GM20000 (cell line): Measurements from ENCODE around the gene VGLL1.

Source experiments
- DNase-seq: peaks from one replicate; pipeline ENCODE4 v3.0.0; 2012; ENCODE audit warnings: low spot score
- TF ChIP-seq, protein P1 (sequence below): IDR thresholded peaks from 2 replicates; pipeline ENCODE4 v1.5.1; 2012; ENCODE audit warnings: mild to moderate bottlenecking, control low read depth; ENCODE audit errors: extremely low read depth, missing control alignments

The VGLL1 gene

DNA sequence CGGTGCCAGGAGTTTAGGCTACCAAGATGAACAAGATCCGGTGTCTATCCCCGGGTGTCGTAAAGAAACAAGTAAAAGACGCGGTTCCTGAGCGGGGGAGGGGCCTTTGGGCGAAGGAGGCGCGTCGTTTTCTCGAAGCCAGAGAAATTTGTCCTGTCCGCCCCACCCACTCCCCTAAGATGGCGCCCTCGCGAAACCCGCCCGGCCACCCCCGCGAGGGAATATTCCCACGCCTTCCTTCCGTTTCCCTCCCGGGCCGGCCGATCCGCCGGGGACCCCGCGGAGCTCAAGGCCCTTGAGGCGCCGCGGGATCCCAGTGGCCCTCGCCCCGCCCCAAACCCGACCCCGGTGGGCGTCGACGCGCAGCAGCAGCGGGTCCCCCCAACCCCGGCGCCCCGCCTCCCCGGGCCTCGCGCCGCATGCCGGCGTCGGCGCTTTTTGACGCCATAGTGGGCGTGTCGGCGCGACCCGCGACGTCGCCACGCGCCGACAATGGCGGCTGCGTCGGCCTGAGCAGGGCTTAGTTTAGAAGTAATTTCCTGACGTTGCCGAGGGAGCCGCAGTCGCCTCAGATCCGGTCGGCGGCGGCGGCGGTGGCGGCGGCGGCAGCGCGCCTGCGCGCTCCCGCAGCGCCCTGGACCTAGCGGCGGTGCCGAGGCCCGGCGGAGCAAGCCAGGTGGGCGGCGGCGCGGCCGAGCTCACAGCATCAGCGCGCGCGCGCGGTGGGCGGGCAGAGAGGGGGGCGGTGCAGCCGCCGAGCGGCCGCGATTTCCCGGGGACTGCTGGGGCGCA lies 35.1 kb upstream of the VGLL1 start:
- DNase-seq, result peak; percentile 84
- TF ChIP-seq, protein P1, sequence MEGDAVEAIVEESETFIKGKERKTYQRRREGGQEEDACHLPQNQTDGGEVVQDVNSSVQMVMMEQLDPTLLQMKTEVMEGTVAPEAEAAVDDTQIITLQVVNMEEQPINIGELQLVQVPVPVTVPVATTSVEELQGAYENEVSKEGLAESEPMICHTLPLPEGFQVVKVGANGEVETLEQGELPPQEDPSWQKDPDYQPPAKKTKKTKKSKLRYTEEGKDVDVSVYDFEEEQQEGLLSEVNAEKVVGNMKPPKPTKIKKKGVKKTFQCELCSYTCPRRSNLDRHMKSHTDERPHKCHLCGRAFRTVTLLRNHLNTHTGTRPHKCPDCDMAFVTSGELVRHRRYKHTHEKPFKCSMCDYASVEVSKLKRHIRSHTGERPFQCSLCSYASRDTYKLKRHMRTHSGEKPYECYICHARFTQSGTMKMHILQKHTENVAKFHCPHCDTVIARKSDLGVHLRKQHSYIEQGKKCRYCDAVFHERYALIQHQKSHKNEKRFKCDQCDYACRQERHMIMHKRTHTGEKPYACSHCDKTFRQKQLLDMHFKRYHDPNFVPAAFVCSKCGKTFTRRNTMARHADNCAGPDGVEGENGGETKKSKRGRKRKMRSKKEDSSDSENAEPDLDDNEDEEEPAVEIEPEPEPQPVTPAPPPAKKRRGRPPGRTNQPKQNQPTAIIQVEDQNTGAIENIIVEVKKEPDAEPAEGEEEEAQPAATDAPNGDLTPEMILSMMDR, result no peak

DNA sequence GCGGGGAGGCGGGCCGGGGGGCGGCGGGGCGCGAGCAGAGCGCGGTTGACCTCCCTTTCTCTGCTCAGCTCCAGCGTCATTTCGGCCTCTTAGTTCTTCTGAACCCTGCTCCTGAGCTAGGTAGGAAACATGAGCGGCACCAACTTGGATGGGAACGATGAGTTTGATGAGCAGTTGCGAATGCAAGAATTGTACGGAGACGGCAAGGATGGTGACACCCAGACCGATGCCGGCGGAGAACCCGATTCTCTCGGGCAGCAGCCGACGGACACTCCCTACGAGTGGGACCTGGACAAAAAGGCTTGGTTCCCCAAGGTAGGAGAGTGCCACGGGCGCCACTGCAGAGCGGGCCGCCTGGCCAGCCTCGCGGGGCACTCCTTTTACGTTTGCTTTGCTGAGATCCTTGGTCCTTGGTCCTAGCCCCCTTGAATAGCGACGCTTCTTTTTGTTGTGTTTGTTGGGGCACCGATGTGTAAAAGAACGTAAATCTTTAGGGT lies 34.4 kb upstream of the VGLL1 start, which contains the start of gene HTATSF1:
TSS of gene HTATSF1 (plus strand) at position 37 of the 497 bp plus-strand sequence. CDS start at position 130, 93 bp downstream.
- TF ChIP-seq, protein P1, result no peak
- DNase-seq, result no peak

DNA sequence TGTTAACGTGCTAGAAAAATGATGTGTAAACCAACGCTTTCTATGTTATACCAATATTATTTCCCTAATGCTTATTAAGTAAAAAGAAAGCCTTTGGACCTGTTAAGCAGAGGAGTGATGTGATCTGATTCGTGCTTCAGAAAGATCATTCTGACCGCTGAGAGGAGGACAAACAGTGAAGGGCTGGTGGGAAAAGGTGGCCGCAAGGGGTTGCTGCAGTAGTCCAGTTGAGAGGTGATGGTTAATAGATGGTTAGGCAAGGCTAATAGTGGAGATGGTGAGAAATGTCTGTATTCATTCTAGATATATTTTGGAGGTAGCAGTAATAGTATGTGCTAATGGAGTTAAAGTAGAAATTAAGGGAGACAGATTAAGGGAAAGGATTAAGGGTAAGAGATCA lies 12.9 kb upstream of the VGLL1 start:
- TF ChIP-seq, protein P1, result no peak

DNA sequence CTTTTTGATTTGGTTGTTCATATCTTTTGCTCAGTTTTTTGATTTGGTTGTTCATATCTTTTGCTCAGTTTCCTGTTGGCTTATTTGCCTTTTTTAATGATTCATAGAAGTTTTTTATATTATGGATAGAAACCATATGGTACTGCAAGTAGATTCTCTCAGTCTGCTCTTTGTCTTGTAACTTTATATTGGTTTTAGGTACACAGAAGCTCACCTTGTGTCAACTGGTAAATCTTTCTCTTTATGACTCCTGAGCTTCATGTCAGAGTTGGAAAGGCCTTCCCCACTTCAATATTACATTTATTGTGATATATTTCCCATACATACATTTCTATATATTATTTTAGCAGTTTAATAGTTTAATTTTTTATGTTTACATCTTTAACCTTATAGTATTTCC lies 8.2 kb upstream of the VGLL1 start:
- TF ChIP-seq, protein P1, result no peak
- no peak for DNase-seq

More for the DNA sequence above, 12.9 kb upstream of the VGLL1 start:
- DNase-seq, result no peak

DNA sequence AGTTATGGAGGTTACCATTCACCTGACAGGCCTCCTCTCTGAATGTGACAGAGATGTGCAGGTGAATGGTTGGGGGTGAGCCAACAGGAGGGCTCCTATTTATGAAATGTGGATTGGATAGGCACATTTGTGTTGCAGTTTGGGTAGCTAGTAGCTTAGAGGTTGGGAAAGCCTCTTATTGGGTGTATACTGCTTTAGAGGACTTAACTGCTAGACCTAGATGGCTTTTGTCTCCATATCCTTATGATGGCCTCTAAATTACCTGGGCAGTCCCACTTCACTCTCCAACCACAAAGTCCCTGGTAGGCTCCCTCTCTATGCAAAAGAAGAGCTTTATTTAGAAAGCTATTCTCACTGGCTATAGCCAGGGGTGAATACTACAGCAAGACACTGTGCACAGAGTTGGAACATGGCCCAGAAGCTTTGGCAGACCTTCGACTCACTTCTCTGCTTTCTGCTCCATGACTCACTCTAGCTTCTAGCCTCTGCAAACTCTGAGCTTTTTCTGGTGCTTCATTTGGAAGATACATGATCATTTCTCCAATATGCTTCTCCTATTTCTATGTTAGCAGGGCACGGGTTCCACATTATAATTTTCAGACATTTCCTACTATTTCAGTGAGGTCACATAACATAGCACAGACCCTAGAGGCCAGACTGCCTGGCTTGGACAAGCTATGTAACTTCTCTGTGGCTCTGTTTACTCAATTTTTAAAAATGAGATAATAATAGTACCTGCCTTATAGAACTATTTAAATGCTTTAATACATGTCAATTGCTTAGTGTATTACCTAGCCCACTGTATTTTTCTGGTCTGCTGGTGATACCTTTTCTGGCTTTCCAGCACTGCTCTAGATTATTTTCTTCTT lies 6.0 kb upstream of the VGLL1 start:
- TF ChIP-seq, protein P1, result no peak
- DNase-seq, result no peak

DNA sequence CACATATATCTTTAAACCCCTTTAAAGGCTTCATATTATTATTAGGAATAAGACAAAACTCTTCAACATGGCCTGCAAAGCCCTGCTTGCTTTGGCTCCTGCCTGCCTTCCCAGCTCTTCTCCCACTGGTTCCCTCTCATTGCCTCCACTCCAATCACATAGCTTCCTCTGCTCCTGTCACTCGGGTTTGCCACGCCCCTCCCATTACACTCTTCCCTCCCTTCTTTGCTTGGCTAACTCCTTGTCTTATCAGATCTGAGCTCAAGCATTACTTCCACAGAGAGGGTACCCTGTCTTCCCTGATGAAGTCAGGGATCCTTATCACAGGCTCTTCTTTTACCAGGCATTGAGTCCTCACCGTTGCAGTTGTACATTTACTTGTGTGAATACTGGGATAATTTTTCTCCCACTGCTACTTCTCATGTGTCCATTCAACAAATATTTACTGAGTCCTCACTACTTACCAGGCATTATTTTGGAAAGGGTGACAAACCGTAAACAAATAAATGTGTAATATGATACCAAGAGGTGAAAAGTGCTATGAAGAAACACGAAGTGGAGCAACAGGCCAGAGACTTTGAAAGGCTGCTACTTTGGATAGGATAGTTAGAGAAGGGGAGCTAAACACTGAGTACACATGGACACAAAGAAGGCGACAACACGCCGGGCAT lies 3.2 kb upstream of the VGLL1 start:
- TF ChIP-seq, protein P1, result no peak
- DNase-seq, result no peak
